GM21367 (cell line): ENCODE data around the gene PFN1.
"Not testable (repeated sequence)": the region's sequence is repeated elsewhere in the genome, so short reads cannot be mapped to it uniquely, and the experiment has no call there.

ENCODE experiments used
- ATAC-seq: cut with Tn5 transposase; IDR thresholded peaks from one replicate; pipeline ENCODE4 v1.9.1; 2021; ENCODE audit not compliant: unreplicated experiment

The PFN1 gene

DNA sequence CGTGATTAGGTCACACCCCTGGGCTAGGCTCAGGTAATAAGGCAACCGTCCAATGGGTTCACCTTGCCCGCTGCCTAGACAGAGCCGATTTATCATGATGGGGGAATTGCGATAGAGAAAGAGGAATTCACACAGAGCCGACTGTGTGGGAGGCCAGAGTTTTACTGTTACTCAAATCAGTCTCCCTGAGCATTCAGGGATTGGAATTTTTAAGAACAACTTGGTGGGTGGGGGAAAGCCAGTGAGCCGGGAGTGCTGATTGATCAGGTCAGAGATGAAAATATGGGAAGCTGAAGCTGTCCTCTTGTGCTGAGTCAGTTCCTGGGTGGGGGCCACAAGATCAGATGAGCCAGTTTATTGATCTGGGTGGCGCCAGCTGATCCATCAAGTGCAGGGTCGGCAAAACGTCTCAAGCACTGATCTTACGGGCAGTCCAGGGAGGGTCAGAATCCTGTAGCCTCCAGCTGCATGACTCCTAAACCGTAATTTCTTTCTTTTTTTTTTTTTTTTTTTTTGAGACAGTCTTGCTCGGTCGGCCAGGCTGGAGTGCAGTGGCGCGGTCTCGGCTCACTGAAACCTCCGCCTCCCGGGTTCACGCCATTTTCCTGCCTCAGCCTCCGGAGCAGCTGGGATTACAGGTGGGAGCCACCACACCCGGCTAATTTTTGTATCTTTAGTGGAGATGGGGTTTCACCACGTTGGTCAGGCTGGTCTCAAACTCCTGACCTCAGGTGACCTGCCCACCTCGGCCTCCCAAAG, 21.6 kb downstream of the PFN1 start:
- ATAC-seq, result not testable (repeated sequence)

DNA sequence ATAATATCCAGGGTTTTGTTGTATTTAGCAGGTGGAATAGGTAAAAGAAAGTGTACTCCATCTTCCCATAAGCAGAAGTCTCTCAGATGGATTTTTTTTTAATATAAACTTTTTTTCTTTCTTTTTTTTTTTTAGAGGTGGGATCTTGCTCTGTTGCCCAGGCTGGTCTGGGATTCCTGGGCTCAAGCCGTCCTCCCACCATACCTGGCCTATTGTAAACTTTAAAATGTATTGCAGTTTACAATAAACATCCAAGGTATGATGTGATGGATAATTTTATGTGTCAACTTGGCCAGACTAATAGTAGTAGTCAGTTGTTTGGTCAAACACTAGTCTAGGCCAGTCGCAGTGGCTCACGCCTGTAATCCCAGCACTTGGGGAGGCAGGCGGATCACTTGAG, 27.0 kb downstream of the PFN1 start:
- no peak for ATAC-seq

DNA sequence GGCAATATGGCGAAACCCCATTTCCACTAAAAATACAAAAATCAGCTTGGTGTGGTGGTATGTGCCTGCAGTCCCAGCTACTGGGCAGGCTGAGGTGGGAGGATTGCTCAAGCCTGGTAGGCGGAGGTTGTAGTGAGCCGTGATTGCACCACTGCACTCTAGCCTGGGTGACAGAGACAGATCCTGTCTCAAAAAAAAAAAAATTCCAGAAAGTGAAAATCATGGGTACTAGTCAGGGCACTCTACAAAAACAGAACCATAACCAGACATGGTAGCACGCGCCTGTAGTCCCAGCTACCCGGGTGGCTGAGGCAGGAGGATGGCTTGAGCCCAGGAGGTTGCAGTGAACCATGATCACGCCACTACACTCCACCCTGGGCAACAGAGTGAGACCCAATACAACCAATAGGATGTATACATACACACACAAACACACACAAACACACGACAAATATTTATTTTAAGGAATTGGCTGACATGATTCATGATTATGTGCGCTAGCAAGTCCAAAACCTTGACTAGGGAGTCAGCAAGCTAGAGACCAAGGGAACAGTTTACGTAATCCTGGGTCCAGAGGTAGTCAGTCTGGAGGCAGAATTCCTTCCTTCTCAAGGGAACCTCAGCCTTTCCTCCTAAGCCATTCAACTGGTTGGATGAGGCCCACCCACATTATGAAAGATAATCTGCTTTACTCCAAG, 27.8 kb downstream of the PFN1 start:
- ATAC-seq, result no peak

DNA sequence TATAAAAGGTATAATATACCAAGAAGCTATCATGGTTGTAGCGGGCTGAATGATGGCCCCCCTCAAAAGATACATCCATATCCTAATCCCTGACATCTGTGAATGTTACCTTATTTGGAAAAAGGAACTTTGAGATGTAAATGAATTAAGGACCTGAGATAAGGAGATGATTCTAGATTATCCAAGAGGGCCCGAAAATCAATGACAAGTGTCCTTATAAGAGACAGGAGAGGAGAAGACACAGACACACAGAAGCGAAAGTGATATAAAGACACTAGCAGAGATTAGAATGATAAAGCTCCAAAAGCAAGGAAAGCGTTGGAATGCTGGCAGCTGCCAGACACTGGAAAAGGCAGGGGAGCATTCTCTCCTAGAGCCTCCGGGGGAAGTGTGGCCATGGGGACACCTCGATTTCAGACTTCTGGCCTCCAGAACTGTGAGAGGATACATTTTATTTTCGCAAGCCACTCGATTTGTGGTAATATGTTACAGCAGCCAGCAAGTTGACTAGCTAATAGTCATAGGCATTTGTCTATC, 28.8 kb downstream of the PFN1 start:
- ATAC-seq, result no peak

DNA sequence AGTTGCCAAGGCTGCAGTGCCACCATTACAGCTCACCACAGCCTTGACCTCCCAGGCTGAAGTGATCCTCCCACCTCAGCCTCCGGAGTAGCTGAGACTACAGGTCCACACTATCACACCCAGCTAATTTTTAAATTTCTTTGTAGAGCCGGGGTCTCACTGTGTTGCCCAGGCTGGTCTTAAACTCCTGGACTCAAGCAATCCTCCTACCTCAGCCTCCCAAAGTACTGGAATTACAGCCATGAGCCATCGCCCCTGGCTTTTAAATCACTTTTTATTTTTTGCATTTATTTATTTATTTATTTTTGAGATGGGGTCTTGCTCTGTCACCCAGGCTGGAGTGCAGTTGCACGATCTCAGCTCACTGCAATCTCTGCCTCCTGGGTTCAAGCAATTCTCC, 33.8 kb downstream of the PFN1 start:
- ATAC-seq, result not testable (repeated sequence)

DNA sequence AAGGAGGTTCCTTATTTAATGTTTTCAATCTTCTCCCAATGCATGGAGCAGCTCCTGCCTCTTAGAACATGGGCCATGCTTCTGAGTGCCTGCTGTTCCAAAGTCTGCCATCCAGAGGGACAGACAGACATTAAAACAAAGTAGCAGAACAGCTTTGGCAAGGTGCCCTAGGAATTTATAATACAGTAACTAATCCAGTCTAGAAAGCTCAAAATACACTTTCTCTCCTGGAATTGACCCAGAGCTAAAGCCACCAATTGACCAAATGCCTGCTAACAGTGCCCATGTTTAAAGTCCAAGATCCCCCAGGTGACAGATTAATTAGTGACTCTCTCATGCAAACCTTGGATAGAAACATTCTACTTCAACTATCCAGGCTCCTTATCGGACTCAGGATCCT, 34.3 kb downstream of the PFN1 start:
- ATAC-seq, result no peak

DNA sequence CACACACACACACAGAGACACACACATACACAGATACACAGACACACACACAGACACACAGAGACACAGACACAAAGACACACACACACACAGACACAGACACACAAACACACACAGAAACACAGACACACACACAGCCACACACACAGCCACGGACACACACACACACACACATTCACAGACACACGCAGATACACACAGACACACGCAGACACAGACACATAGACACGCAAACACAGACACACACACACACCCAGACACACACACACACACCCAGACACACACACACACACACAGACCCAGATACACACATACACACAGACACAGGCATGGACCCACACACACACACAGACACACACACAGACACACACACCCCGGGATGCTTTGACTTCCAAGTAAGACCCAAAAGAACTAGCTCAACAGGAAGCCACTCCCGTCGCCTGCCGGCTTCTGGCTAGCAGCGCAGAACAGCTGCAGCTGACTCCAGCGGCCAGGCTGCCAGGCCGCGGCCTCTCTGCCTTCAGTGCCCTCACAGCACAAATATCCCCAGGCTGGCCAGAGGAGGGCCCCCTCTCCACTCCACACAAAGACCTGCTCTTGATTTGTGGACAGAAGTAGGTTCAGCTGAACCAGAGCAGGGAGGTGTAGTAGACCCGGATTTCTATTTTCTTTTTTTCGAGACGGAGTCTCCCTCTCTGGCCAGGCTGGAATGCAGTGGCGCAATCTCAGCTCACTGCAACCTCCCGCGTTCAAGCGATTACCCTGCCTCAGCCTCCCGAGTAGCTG, 39.4 kb downstream of the PFN1 start:
- ATAC-seq, result no peak

DNA sequence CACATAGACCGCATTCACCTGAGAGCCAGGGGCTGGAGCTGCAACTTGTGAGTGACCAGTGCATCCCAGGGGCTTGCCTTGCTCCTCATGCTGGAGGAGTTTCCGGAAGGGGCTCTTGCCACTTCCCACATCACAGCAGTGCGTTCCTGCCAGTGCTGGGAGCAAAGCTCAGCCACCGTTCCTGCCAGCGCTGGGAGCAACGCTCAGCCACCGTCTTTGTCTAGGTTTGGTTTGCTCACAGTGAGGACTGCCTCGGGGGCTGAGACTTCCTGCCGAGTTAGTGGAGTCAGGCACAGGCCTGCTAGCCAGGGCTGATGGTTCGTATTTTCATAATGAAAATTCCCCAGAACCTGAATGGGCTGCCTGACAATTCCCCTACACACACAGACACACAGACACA, 40.0 kb downstream of the PFN1 start:
- ATAC-seq, result no peak

DNA sequence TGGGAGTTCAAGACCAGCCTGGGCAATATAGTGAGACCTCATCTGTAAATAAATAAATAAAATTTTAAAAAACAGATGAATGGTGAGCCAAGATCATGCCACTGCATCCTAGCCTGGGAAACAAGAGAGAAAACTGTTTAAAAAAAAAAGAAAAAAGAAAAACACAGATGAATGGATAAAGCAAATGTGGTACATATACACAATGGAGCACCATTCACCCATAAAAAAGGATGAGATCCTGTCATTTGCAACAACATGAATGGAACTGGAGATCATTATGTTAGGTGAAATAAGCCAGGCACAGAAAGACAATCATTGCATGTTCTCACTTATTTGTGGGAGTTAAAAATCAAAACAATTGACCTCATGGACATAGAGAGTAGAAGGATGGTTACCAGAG, 41.7 kb downstream of the PFN1 start:
- ATAC-seq, result not testable (repeated sequence)

DNA sequence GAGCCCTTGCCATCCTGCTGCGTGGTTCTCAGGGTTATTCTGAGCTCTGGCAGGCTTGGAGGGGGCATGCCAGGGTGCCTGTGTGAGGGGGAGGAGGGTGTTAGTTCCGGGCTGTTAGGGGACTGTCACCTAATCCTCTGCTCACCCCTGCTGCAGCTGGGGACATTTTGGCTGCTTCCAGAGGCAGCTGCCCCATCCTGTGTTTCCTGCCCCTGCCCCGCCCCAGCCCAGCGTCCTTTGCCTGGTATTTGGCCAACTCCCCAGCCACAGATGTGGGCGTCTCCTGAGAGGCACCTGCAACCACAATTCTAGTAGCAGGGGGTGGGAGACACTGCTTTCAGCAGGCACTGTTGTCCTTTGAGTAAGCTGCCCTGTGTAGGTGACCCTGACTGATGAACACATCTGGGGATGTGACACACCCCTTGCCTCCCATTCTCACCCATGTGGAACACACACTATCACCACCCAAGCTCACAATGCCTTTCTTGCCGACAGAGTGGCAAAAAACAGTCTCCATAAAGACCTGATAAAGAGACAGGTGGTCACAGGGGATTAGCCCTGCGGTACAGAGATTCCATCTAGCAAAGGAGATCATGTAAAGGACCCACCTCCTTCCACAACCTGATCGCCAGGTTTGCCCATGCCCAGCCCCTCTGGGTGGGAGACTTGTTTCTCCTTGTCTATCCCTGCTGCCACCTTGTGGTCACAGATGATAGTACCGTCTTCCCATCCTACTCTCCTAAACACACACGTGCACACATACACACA, 45.1 kb downstream of the PFN1 start, which contains the start of gene CHRNE:
CHRNE (minus strand) TSS at position 48 of the 768 bp plus-strand sequence; CDS start at position 13, 35 bp downstream.
- no peak for ATAC-seq

DNA sequence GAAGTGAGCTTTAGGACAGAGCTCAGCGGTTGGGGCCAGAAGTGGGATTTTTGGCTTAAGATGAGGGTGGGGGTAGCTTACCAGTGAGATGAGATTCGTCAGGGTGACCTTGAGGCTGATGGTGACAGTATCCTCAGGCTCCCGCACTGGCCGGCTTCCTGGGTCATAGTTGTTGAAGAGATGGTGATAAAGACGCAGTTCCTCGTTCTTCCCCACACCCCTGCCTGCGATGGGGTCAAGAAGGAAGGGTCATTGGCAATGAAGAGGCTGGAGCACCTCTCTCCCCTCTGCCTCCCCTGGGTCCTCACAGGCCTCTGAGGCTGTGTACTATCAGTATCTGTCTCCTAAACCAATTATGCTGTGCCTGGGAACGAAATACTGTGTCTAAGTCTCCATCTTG, 45.8 kb downstream of the PFN1 start:
- no peak for ATAC-seq

DNA sequence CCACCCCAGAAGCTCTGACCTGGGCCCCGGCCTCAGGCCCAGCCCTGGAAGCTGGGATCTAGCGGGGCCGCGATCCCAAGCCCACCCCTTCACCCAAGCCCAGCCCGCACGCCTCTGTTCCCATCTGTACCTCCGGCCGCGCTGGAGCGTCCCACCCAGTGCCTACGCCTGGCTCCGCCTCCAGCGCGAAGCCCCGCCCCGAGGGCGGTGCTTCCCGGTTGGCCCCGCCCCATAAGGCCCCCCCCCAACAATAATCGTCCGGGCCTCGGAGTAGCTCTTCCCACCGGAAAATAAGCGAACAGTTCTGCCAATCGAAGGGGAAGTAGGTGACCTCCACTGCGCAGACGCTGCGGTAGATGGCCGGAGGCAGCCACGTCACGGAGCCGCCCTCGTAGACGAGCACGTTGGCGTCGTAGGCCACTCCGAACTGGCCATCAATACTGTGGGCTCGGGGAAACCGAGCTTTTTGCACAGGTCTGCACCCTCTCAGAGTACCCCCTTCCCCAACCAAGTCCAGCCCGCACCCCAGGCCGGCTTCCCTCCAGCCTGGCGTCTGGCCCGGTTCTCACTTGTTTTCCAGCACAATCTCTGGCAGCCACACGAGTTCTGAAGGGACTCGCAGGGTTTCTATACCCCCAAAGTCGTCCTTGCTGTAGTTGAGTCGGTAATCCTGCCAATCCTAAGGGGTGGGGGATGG, 46.5 kb downstream of the PFN1 start:
- ATAC-seq, result no peak

DNA sequence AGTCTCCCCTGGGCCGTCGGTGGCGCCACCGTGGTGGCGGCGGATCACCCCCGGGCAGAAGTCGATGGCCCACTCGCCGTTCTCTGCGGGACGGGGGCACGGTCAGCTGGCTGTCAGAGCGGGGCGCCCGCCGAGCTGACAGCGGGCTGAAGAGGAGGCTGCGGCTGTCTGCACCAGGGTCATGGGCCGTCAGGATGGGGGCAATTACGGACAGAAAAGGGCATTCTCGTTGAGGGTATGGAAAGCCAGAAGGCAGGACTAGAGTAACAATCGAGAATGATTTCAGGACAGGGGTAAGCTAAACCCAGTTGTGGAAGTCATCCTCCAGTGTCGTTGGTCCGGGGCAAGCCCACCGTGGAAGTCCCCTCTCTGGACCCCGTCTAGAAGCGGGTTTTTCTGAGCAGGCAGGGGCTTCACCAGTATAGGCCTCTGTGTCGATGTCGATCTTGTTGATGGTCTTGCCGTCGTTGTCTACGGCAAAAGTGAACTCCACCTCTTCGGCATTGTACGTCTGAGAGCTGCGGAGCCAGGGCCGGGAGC, 47.2 kb downstream of the PFN1 start:
- ATAC-seq, result no peak

DNA sequence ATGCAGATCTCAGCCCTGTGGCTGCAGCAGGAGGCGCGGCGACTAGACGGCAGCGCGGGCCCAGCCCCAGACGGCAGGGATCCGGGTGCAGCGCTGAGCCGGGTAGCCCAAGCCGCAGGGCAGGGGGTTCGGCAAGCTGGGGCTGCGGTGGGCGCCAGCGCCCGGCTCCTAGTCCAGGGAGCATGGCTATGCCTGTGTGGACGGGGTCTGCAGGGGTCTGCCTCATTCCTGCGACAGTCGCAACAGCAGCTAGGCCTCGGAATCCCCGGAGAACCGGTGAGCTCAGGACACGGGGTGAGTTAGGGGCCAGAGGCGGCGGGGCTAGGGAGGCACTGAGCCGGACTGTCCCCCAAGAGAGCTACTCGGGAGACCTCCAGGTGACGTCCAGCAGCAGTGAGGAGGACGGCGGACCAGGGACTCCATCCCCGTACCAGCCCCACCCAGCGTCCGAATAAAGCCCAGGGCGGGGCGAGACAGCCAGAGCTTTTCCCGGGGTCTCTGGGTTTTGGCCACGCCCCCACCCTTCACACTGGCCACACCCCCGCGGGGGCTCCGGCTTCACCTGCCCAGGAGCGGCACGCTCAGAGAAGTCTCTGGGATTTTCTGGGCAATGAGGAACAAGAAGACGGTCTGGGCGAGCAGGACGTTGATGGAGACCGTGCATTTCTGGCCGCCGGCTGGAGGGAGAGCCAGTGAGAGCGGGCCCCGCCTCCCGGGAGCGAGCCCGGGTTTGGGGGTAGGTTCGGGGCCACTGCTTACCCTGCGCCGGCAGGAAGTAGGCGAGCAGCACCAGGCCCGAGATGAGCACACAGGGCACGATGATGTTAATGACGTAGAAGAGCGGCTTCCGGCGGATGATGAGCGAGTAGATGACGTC, 47.9 kb downstream of the PFN1 start:
- ATAC-seq, result no peak

DNA sequence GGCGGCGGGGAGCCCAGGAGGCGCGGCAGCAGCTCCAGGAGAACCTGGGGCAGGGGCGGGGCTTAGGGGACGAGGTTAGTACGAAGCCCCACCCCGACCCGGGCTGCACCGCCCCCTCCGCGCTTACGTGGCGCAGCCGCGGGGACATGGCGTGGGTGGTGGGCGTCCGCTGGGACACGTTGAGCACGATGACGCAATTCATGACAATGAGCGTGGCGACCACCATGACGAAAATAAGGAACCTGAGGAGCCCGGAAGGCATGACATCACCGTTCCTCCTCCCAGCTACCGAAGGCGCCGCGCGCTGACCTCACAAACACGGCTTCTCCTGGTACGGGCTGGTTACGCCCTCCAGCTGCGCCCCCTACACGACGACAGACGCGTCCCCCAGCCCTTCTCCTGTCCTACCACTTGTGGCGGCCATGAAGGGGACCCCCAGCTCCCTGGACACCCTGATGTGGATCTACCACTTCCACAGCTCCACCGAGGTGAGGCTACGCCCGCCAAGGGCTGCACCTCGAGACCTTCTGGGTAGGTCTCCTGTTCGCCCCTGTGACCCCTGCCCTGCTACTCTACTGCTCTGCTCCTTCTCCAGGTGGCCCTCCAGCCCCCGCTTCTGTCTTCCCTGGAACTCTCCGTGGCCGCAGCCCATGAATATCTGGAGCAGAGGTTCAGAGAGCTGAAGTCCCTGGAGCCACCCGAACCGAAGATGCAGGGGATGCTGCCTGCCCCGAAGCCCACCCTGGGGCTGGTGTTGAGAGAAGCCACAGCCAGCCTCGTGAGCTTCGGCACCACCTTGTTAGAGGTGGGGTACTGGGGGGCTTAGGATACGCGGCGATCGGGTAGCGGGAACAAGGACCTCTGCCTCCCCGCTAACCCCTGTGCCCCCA, 48.7 kb downstream of the PFN1 start, which contains the start of gene C17orf107:
C17orf107 (plus strand) TSS at position 196 of the 890 bp plus-strand sequence; CDS start at position 423, 227 bp downstream.
- no peak for ATAC-seq

DNA sequence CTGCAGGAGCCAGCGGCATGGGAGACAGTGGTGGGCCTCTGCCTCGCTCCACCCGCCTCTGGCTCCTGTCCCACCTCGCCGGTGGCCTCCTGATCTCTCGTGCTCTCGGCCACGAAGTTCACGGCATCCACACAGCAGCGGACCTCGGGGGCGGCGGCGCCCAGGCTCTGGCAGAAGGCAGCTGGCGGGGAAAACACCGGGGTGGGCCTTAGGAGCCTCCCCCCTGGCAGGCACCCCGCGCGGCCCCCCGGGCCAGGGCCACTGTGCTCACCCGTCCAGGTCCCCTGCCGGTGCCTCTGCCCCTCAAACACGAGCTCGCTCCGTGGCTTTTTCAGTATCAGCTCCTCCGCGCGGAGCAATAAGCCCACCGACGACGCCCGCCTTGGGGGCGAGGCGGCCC, 49.4 kb downstream of the PFN1 start:
- no peak for ATAC-seq

DNA sequence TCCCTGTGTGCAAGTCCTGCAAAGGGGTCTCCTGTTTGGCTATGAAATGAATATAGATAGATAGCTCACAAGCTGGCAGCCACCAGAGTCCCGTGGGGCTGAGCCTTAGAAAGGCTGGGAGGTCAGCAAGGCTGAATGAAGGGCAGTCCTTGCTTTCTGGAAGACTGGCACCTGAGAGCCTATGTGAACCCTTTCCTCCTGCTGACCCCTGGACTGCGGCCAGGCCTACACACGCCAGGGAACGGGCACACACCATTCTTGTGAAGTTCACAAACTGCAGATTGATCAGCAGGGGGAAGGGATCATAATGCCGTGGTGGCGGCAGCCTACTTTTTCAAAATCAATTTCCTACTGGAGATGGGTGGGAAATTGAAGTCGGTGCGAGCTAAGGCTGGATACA, 50.0 kb downstream of the PFN1 start:
- no peak for ATAC-seq

DNA sequence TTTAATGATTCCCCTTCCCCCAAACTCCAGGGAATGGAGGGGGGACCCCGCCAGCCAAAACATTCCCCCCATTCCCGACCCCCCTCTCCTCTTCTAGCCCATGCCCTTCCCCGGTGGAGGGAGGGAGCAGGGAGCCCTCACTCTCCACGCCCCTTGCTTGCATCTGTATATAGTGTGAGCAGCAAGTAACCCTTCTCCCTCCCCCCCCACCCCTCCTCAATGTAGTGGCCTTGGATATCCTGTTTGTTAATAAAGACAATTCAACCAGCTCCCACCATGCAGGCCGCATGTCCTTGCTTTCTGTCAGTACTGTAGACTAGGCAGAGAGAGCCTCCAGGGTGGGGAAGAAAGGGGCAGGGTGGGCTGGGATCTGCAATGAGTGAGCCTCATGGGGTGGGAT, 50.5 kb downstream of the PFN1 start:
- no peak for ATAC-seq
